HK-2 (cell line): ENCODE data around the gene APMAP.

Source experiments
- DNase-seq: peaks from one replicate; pipeline ENCODE4 v3.0.0-alpha.2; 2018; ENCODE audit not compliant: unreplicated experiment

The APMAP gene

GRCh38 chr20:24965065-24965919 lies 27.3 kb downstream of the APMAP start:
- DNase-seq, result no peak

- DNase-seq, result no peak
These were observed 28.1 kb downstream of the APMAP start for GRCh38 chr20:24964506-24964840.

GRCh38 chr20:24963672-24964505 lies 28.7 kb downstream of the APMAP start:
- no peak for DNase-seq

- no peak for DNase-seq
These were observed 30.0 kb downstream of the APMAP start for GRCh38 chr20:24962510-24962909.

- no peak for DNase-seq
These were observed 30.4 kb downstream of the APMAP start for GRCh38 chr20:24962182-24962492.

GRCh38 chr20:24961384-24962181 lies 31.0 kb downstream of the APMAP start:
- DNase-seq, result no peak

- no peak for DNase-seq
These were observed 31.7 kb downstream of the APMAP start for GRCh38 chr20:24960861-24961260.

GRCh38 chr20:24960302-24960801 lies 32.2 kb downstream of the APMAP start:
- DNase-seq, result no peak

- no peak for DNase-seq
These were observed 32.8 kb downstream of the APMAP start for GRCh38 chr20:24959591-24960301.

GRCh38 chr20:24958506-24959385 lies 33.8 kb downstream of the APMAP start:
- DNase-seq, result no peak

- no peak for DNase-seq
These were observed 35.1 kb downstream of the APMAP start for GRCh38 chr20:24957326-24958016.

- DNase-seq, result no peak
These were observed 36.3 kb downstream of the APMAP start for GRCh38 chr20:24956001-24956841.

- no peak for DNase-seq
These were observed 37.5 kb downstream of the APMAP start for GRCh38 chr20:24955045-24955444.

- DNase-seq, result no peak
These were observed 38.0 kb downstream of the APMAP start for GRCh38 chr20:24954566-24954965.

- DNase-seq, result no peak
These were observed 38.4 kb downstream of the APMAP start for GRCh38 chr20:24954151-24954550.

- no peak for DNase-seq
These were observed 38.9 kb downstream of the APMAP start for GRCh38 chr20:24953621-24954133.

GRCh38 chr20:24953209-24953575 lies 39.4 kb downstream of the APMAP start:
- DNase-seq, result no peak

GRCh38 chr20:24952376-24953208 lies 40.0 kb downstream of the APMAP start:
- DNase-seq, result no peak
